ENCODE results near the gene DDX42.

- TF ChIP-seq CTCF (IDR thresholded peaks at IDR 0.05) (no peak), POLR2AphosphoS5 (IDR thresholded peaks at IDR 0.05) (no peak)
Measured at GRCh38 chr17:63833026-63833740, 59.2 kb downstream of the DDX42 start.

Measured in suprapubic skin (tissue), 3 donors.